A673 (cell line): ENCODE measurements around the gene TMSB4X. TPM values are rescaled to one million over a fixed set of nuclear protein-coding genes. Genes with fewer than 3 reads are reported as not detected.

Experiments
- BruUV-seq: library from RNA; stranded (reverse); fragments of 400-500 nt; replicated peaks from 2 replicates; lab custom pipeline; 2021; lab: Mats Ljungman, UMichigan
- CTCF ChIA-PET: fragments of 300-600 bp; sonication (Branson Sonifier 250); formaldehyde crosslinking; loops from one replicate; lab custom pipeline; 2022; ENCODE audit warnings: antibody characterized with exemption; lab: Charles Lee
- POLR2A ChIA-PET: fragments of 300-600 bp; sonication (Branson Sonifier 250); formaldehyde crosslinking; loops from one replicate; lab custom pipeline; 2022; ENCODE audit warnings: antibody characterized with exemption; ENCODE audit not compliant: low non-redundant PET; lab: Charles Lee
- DNase-seq: peaks from one replicate; pipeline ENCODE4 v3.0.0-alpha.2; 2015; ENCODE audit warnings: low spot score
- H3K27ac ChIP-seq: fragments of 200-600 bp; sonication (generic); 2 replicates; pipeline ENCODE4 v1.5.1; 2016; ENCODE audit warnings: mixed run types, low read depth, mild to moderate bottlenecking, mixed read lengths, antibody characterized with exemption, low read length; ENCODE audit not compliant: poor library complexity, severe bottlenecking
- H3K27me3 ChIP-seq: fragments of 200-600 bp; sonication (generic); replicated peaks from 2 replicates; pipeline ENCODE4 v1.6.1; 2017; ENCODE audit warnings: mixed run types, low read depth, mild to moderate bottlenecking, mixed read lengths, antibody characterized with exemption, low read length; ENCODE audit not compliant: insufficient read depth, poor library complexity
- H3K36me3 ChIP-seq: fragments of 200-600 bp; sonication (generic); 2 replicates; pipeline ENCODE4 v1.6.1; 2016; ENCODE audit warnings: mixed run types, mild to moderate bottlenecking, mixed read lengths, antibody characterized with exemption, low read length; ENCODE audit not compliant: insufficient read depth, poor library complexity, severe bottlenecking
- H3K4me1 ChIP-seq: fragments of 200-600 bp; sonication (generic); 2 replicates; pipeline ENCODE4 v1.6.1; 2017; ENCODE audit warnings: mixed run types, mild to moderate bottlenecking, mixed read lengths, antibody characterized with exemption, low read length; ENCODE audit not compliant: insufficient read depth, poor library complexity, severe bottlenecking
- H3K4me3 ChIP-seq: fragments of 200-600 bp; sonication (generic); 2 replicates; pipeline ENCODE4 v1.5.1; 2016; ENCODE audit warnings: low read depth, mixed run types, mild to moderate bottlenecking, mixed read lengths, low read length; ENCODE audit not compliant: poor library complexity, severe bottlenecking
- H3K9me3 ChIP-seq: fragments of 200-600 bp; sonication (generic); 2 replicates; pipeline ENCODE4 v1.6.1; 2016; ENCODE audit warnings: mixed run types, low read depth, mild to moderate bottlenecking, mixed read lengths, antibody characterized with exemption, low read length; ENCODE audit not compliant: poor library complexity, severe bottlenecking
- CTCF ChIP-seq: fragments of 300-800, 200-600 bp; sonication (generic); conservative IDR thresholded peaks from 2 replicates; pipeline ENCODE4 v1.5.1; 2017; ENCODE audit warnings: low read depth, mild to moderate bottlenecking, antibody characterized with exemption, low read length, moderate library complexity, mixed read lengths
- EZH2 ChIP-seq: fragments of 200-600 bp; sonication (generic); IDR thresholded peaks from 2 replicates; pipeline ENCODE4 v1.6.1; 2017; ENCODE audit warnings: borderline replicate concordance, low read depth, mild to moderate bottlenecking, mixed read lengths, antibody characterized with exemption, low read length; ENCODE audit not compliant: poor library complexity, severe bottlenecking
- intact Hi-C: fragments of 100-400 bp; cut with micrococcal nuclease; formaldehyde crosslinking; loops from one replicate; pipeline ENCODE4 v1.10.0; 2022; ENCODE audit not compliant: unreplicated experiment
- total RNA-seq: library from RNA; stranded (reverse); gene quantifications from 2 replicates; pipeline ENCODE4 v1.2.3, GENCODE V29; 2021

The TMSB4X gene
- total RNA-seq, 1 experiment from 2014 or later = 1,093 TPM

- Histone ChIP-seq H3K4me1 (no peaks in the 10 kb centered on the region), H3K9me3 (no peaks in the 10 kb centered on the region), H3K27me3 (peaks cover 4% of the 10 kb centered on the region), H3K4me3 (no peak overlapping the region), H3K27ac (no peak overlapping the region), H3K36me3 (no peaks in the 10 kb centered on the region)
- TF ChIP-seq EZH2 (no peak), CTCF (no peak)
- no peak for DNase-seq
- ChIA-PET POLR2A (no interaction called here), CTCF (no interaction called here)
- intact Hi-C loops = no loop called here
- BruUV-seq = no TSS peak
Measured at GRCh38 chrX:12994321-12994720, 19.4 kb downstream of the TMSB4X start.

- BruUV-seq = no TSS peak
- H3K27me3 ChIP-seq = peaks cover 12% of the 10 kb centered on the region
Measured at GRCh38 chrX:12996934-12997435, 22.1 kb downstream of the TMSB4X start.

GRCh38 chrX:12997906-12998687 lies 23.2 kb downstream of the TMSB4X start:
- intact Hi-C loops = no loop called here
- BruUV-seq = no TSS peak
- ChIA-PET POLR2A (no interaction called here), CTCF (no interaction called here)
- Histone ChIP-seq H3K36me3 (no peaks in the 10 kb centered on the region), H3K4me1 (peaks cover 17% of the 10 kb centered on the region), H3K9me3 (no peaks in the 10 kb centered on the region), H3K27me3 (peaks cover 12% of the 10 kb centered on the region), H3K27ac (no peak overlapping the region), H3K4me3 (no peak overlapping the region)
- no peak for TF ChIP-seq CTCF
- TF ChIP-seq EZH2 = no peak
- DNase-seq = no peak

More at GRCh38 chrX:12996934-12997435, 22.1 kb downstream of the TMSB4X start:
- no peak overlapping the region for H3K4me3 ChIP-seq
- H3K9me3 ChIP-seq = no peaks in the 10 kb centered on the region
- POLR2A ChIA-PET = no interaction called here
- H3K4me1 ChIP-seq = peaks cover 12% of the 10 kb centered on the region
- CTCF ChIA-PET = no interaction called here
- no peak for TF ChIP-seq CTCF
- TF ChIP-seq EZH2 = no peak
- DNase-seq = no peak
- no peaks in the 10 kb centered on the region for H3K36me3 ChIP-seq
- intact Hi-C loops = no loop called here
- no peak overlapping the region for H3K27ac ChIP-seq
